ENCODE data around the gene MX2. TPM values are rescaled to one million over a fixed set of nuclear protein-coding genes. Genes with fewer than 3 reads are reported as not detected.

MX2 gene
- total RNA-seq, 4 donors from 2014 or later = 3.2 to 6.1 (median 5.1) TPM

- WGBS = 76% methylated on average over 7 of the region's 7 CpGs
- TF ChIP-seq CTCF (IDR thresholded peaks at IDR 0.05) (no peak), EP300 (IDR thresholded peaks at IDR 0.05) (no peak), POLR2A (IDR thresholded peaks at IDR 0.05) (no peak), POLR2AphosphoS5 (IDR thresholded peaks at IDR 0.05) (no peak)
- no peak overlapping the region for H3K4me3 ChIP-seq
- H3K4me1 ChIP-seq = no peaks in the 10 kb centered on the region
- no peaks in the 10 kb centered on the region for H3K27me3 ChIP-seq
- no peaks in the 10 kb centered on the region for H3K36me3 ChIP-seq
- no peak overlapping the region for H3K27ac ChIP-seq
- H3K9me3 ChIP-seq = no peaks in the 10 kb centered on the region
- DNase-seq (ENCODE audit: low spot score in 2 of 2) = no peak
Observed at GRCh38 chr21:41349126-41349525, 12.7 kb upstream of the MX2 start.

GRCh38 chr21:41349619-41350390 lies 12.0 kb upstream of the MX2 start:
- Histone ChIP-seq H3K27me3 (no peaks in the 10 kb centered on the region), H3K27ac (no peak overlapping the region), H3K9me3 (no peaks in the 10 kb centered on the region), H3K4me1 (no peaks in the 10 kb centered on the region), H3K36me3 (no peaks in the 10 kb centered on the region), H3K4me3 (no peak overlapping the region)
- TF ChIP-seq EP300 (IDR thresholded peaks at IDR 0.05) (no peak), POLR2A (IDR thresholded peaks at IDR 0.05) (no peak), POLR2AphosphoS5 (IDR thresholded peaks at IDR 0.05) (no peak), CTCF (IDR thresholded peaks at IDR 0.05) (no peak)
- 92% methylated on average over 19 of the region's 19 CpGs for WGBS
- DNase-seq (ENCODE audit: low spot score in 2 of 2) = no peak

- Histone ChIP-seq H3K27me3 (no peaks in the 10 kb centered on the region), H3K4me3 (no peak overlapping the region), H3K9me3 (no peaks in the 10 kb centered on the region), H3K36me3 (no peaks in the 10 kb centered on the region), H3K4me1 (no peaks in the 10 kb centered on the region), H3K27ac (no peak overlapping the region)
- no peak for TF ChIP-seq CTCF (IDR thresholded peaks at IDR 0.05)
- TF ChIP-seq POLR2AphosphoS5 (IDR thresholded peaks at IDR 0.05) = no peak
- TF ChIP-seq POLR2A (IDR thresholded peaks at IDR 0.05) = no peak
- TF ChIP-seq EP300 (IDR thresholded peaks at IDR 0.05) = no peak
- WGBS = 84% methylated on average over 16 of the region's 16 CpGs
- DNase-seq (ENCODE audit: low spot score in 2 of 2) = no peak
Observed at GRCh38 chr21:41350436-41351155, 11.2 kb upstream of the MX2 start.

- no peak for TF ChIP-seq EP300 (IDR thresholded peaks at IDR 0.05)
- TF ChIP-seq POLR2A (IDR thresholded peaks at IDR 0.05) = no peak
- no peak for TF ChIP-seq CTCF (IDR thresholded peaks at IDR 0.05)
- no peak for TF ChIP-seq POLR2AphosphoS5 (IDR thresholded peaks at IDR 0.05)
- peaks cover 20% of the 10 kb centered on the region for H3K4me1 ChIP-seq
- H3K9me3 ChIP-seq = no peaks in the 10 kb centered on the region
- H3K27ac ChIP-seq = no peak overlapping the region
- no peaks in the 10 kb centered on the region for H3K27me3 ChIP-seq
- H3K36me3 ChIP-seq = no peaks in the 10 kb centered on the region
- WGBS = 67% methylated on average over 8 of the region's 8 CpGs
- no peak overlapping the region for H3K4me3 ChIP-seq
- DNase-seq (ENCODE audit: low spot score in 2 of 2) = no peak
Observed at GRCh38 chr21:41357546-41357945, 4.3 kb upstream of the MX2 start.
